Nephron (organoid): Measurements from ENCODE around the gene ADCY6.

Experiments
- H3K27ac Mint-ChIP-seq, 3 experiments: 2 replicates each; pipeline ENCODE4 v1.8.0; 2020; ENCODE audit warnings: mixed read lengths in 3 of 3, mild to moderate bottlenecking in 2 of 3, moderate library complexity in 1 of 3
- H3K27me3 Mint-ChIP-seq: 2 replicates; pipeline ENCODE4 v1.8.0; 2021; ENCODE audit warnings: low read depth, mild to moderate bottlenecking, moderate library complexity, mixed read lengths
- H3K36me3 Mint-ChIP-seq: 2 replicates; pipeline ENCODE4 v1.8.0; 2020; ENCODE audit warnings: low read depth, mixed read lengths
- H3K4me1 Mint-ChIP-seq: 2 replicates; pipeline ENCODE4 v1.8.0; 2020; ENCODE audit warnings: mixed read lengths
- H3K4me3 Mint-ChIP-seq, 3 experiments: 2 replicates each; pipeline ENCODE4 v1.8.0; 2020; ENCODE audit warnings: mild to moderate bottlenecking in 3 of 3, mixed read lengths in 3 of 3, moderate library complexity in 2 of 3
- H3K9me3 Mint-ChIP-seq: 2 replicates; pipeline ENCODE4 v1.8.0; 2020; ENCODE audit warnings: mixed read lengths
- TF ChIP-seq, protein P1 (sequence below), 3 experiments: fragments of 200-600 bp; sonication (generic); IDR thresholded peaks; one replicate each; pipeline ENCODE4 v1.5.0; 2021; ENCODE audit warnings: antibody characterized with exemption in 3 of 3; ENCODE audit not compliant: unreplicated experiment in 3 of 3

ADCY6 gene

DNA sequence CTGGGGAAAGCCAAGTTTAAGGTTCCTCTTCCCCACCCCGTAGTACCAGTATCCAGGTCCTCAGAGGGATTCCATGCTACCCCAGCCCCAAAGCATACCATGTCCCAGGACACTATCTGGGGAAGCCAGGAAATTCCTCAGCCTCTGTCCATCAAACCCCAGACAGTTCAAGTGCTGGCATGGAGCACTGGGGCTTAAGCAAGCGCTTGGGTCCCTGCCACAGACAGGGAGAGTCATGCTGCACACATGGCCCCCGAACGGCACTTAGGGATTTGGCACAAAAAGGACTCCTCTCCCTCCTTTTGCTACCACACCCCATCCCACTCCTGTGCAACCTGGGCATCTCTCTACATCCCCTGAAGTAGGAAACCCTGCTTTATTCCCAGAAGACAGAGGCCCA is 21.8 kb downstream of the ADCY6 start:
- H3K4me1 Mint-ChIP-seq = peaks cover 7% of the 10 kb centered on the region
- H3K9me3 Mint-ChIP-seq = no peaks in the 10 kb centered on the region
- TF ChIP-seq, protein P1, sequence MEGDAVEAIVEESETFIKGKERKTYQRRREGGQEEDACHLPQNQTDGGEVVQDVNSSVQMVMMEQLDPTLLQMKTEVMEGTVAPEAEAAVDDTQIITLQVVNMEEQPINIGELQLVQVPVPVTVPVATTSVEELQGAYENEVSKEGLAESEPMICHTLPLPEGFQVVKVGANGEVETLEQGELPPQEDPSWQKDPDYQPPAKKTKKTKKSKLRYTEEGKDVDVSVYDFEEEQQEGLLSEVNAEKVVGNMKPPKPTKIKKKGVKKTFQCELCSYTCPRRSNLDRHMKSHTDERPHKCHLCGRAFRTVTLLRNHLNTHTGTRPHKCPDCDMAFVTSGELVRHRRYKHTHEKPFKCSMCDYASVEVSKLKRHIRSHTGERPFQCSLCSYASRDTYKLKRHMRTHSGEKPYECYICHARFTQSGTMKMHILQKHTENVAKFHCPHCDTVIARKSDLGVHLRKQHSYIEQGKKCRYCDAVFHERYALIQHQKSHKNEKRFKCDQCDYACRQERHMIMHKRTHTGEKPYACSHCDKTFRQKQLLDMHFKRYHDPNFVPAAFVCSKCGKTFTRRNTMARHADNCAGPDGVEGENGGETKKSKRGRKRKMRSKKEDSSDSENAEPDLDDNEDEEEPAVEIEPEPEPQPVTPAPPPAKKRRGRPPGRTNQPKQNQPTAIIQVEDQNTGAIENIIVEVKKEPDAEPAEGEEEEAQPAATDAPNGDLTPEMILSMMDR (IDR thresholded peaks at IDR 0.05; ENCODE audit: unreplicated experiment in 3 of 3) = no peak
- no peaks in the 10 kb centered on the region for H3K27me3 Mint-ChIP-seq
- peaks cover 55% of the 10 kb centered on the region for H3K36me3 Mint-ChIP-seq
- H3K4me3 Mint-ChIP-seq = no peak overlapping the region
- H3K27ac Mint-ChIP-seq = no peak overlapping the region

DNA sequence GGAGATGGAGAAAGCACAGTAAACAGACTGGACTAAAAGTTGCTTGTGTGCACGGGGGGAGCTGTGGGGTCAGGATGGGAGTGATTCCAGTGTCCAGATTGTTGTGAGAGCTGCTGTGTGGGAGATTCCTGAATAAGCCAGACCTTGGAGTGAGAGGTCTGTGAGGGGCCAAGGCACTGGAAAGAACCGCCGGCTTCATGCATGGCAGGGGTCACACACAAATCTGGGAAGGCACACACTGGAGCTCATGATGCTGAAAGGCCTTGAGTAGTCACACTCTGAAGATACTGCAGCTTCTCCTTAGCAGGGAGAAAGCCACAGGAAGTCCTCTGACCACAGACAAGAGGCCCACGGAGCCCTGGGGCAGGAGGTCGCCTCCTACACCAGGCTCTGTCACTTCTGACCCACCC is 23.1 kb downstream of the ADCY6 start:
- Mint-ChIP-seq H3K4me3 (no peak overlapping the region), H3K36me3 (peaks cover 45% of the 10 kb centered on the region)

DNA sequence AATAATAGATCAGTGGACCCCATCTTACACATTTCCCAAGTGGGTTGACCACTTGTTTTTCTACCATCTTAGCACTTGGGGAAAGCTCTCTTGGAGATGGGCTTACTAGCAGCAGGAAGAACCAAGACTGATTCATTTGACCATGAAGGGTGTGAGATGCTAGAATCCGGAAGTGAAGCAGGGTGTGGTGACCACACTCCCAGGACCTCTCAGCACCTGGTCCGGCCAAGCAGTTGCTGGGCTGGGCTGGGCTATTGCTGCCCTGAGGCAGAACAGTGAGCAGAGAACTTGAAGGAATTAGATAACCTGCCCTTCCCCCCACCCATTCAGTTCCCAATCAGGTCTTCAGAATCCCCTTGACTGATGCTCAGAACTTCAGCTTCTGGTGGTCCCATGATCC is 24.4 kb downstream of the ADCY6 start:
- peaks cover 6% of the 10 kb centered on the region for H3K27me3 Mint-ChIP-seq
- TF ChIP-seq, protein P1 (IDR thresholded peaks at IDR 0.05; ENCODE audit: unreplicated experiment in 3 of 3) = no peak
- H3K4me3 Mint-ChIP-seq = no peak overlapping the region
- H3K4me1 Mint-ChIP-seq = peaks cover 7% of the 10 kb centered on the region
- H3K27ac Mint-ChIP-seq = peak overlapping the region in 1 of 3 experiments; percentile 4
- H3K9me3 Mint-ChIP-seq = no peaks in the 10 kb centered on the region
- H3K36me3 Mint-ChIP-seq = peaks cover 36% of the 10 kb centered on the region

More for the DNA sequence above, 23.1 kb downstream of the ADCY6 start:
- Mint-ChIP-seq H3K4me1 (peaks cover 7% of the 10 kb centered on the region), H3K27me3 (no peaks in the 10 kb centered on the region), H3K27ac (peak overlapping the region; percentile 15 to 62 (median 28)), H3K9me3 (no peaks in the 10 kb centered on the region)
- TF ChIP-seq, protein P1 (IDR thresholded peaks at IDR 0.05; ENCODE audit: unreplicated experiment in 3 of 3) = no peak

DNA sequence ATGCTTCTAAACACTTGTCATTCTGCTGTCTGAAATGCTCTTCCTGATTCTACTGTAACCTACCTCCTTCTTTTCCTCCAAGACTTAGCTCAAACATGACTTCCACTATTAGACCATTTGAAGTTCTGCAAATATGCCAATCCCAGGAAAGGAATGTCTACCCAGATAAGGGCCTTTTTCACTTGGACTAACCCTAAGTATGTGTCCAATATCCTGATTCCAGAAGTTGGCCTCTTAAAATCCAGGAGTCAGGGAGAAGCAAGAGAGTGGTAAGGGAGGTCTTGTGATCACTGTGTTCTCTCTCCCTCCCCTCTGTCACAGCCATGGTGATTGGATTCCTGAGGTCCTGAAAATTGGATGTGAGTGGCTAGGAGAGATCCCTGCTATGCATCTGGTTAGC is 30.2 kb downstream of the ADCY6 start:
- Mint-ChIP-seq H3K9me3 (no peaks in the 10 kb centered on the region), H3K4me1 (no peaks in the 10 kb centered on the region), H3K27ac (no peak overlapping the region), H3K4me3 (no peak overlapping the region), H3K27me3 (peaks cover 7% of the 10 kb centered on the region), H3K36me3 (no peaks in the 10 kb centered on the region)
- TF ChIP-seq, protein P1 (IDR thresholded peaks at IDR 0.05; ENCODE audit: unreplicated experiment in 3 of 3) = no peak

DNA sequence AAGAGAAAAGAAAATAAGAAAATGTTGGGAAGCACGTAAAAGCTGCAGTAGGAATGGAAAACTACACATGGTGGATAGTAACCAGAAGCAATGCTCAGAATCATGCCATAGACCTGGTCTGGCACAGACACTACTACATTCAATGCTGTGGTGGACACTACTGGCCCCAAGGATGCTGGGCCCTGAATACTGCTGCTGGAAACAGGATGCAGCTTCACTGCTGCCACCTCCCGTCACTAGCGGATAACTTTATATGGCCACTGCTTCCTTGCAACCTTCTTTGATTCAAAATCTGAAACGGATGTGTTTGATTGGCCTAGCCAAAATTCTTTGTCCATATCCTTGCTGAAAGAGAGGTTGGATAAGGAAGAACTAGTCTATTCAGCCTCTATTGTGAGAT is 30.7 kb downstream of the ADCY6 start:
- H3K36me3 Mint-ChIP-seq = no peaks in the 10 kb centered on the region
- no peak overlapping the region for H3K4me3 Mint-ChIP-seq
- no peak overlapping the region for H3K27ac Mint-ChIP-seq
- H3K9me3 Mint-ChIP-seq = no peaks in the 10 kb centered on the region
- H3K27me3 Mint-ChIP-seq = peaks cover 7% of the 10 kb centered on the region
- TF ChIP-seq, protein P1 (IDR thresholded peaks at IDR 0.05; ENCODE audit: unreplicated experiment in 3 of 3) = no peak
- no peaks in the 10 kb centered on the region for H3K4me1 Mint-ChIP-seq

DNA sequence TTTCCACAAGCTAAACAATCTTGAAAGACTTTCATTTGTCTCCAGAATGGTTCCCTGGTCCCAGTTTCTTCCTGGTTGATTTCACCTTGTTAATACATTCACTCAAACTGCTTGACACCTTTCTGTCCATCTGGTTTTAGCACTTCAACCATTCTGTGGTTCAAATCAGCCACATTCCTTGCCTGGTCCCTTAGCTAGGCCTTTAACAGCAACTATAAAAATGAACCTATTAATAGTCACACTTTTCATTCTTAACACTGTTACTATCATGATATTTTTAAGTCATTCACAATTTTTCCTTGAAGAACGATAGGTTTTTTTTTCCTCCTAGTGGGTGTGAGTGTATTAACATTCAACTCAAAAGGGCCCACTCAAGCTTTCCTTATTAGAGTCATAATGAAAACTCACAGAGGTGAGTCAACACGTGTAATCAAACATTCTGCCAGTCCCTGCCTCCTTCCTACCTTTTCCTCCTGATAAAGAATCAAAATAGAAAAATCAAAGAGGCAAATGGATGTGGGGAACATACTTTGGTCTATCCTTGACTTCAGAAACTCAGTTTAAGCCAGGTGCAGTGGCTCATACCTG is 38.0 kb downstream of the ADCY6 start:
- Mint-ChIP-seq H3K27me3 (peaks cover 4% of the 10 kb centered on the region), H3K27ac (no peak overlapping the region), H3K9me3 (no peaks in the 10 kb centered on the region), H3K4me1 (no peaks in the 10 kb centered on the region), H3K36me3 (no peaks in the 10 kb centered on the region), H3K4me3 (no peak overlapping the region)
- TF ChIP-seq, protein P1 (IDR thresholded peaks at IDR 0.05; ENCODE audit: unreplicated experiment in 3 of 3) = no peak
